ENCODE results near the gene ZMYM4.

ZMYM4 gene

DNA sequence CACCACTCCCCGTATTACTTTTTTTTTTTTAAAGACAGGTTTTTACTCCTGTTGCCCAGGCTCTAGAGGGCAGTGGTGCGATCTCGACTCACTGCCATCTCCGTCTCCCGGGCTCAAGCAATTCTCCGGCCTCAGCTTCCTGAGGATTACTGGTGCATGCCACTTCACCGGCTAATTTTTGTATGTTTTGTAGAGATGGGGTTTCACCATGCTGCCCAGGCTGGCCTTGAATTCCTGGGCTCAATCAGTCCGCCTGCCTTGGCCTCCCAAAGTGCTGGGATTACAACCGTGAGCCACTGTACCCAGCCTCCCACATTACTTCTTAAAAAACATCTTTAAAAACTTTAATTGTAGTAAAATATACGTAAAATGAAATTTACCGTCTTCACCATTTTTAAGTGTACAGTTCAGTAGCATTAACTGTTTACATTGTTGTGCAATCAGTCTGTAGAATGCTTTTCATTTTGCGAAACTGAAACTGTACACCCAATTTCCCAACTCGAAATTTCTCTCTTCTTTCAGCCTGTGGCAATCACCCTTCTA, 77.0 kb downstream of the ZMYM4 start:
- TF ChIP-seq, protein P1, sequence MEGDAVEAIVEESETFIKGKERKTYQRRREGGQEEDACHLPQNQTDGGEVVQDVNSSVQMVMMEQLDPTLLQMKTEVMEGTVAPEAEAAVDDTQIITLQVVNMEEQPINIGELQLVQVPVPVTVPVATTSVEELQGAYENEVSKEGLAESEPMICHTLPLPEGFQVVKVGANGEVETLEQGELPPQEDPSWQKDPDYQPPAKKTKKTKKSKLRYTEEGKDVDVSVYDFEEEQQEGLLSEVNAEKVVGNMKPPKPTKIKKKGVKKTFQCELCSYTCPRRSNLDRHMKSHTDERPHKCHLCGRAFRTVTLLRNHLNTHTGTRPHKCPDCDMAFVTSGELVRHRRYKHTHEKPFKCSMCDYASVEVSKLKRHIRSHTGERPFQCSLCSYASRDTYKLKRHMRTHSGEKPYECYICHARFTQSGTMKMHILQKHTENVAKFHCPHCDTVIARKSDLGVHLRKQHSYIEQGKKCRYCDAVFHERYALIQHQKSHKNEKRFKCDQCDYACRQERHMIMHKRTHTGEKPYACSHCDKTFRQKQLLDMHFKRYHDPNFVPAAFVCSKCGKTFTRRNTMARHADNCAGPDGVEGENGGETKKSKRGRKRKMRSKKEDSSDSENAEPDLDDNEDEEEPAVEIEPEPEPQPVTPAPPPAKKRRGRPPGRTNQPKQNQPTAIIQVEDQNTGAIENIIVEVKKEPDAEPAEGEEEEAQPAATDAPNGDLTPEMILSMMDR (IDR thresholded peaks at IDR 0.05; ENCODE audit: low read depth, low read length) = no peak
- DNase-seq (ENCODE audit: low read depth in 2 of 2) = peak; percentile 12 to 29
- no peak overlapping the region for H3K4me3 ChIP-seq (replicated peaks in 1 of 2; ENCODE audit: low read depth in 2 of 2, low read length in 2 of 2)

- H3K4me3 ChIP-seq (replicated peaks in 1 of 2; ENCODE audit: low read depth in 2 of 2, low read length in 2 of 2) = no peak overlapping the region
- TF ChIP-seq, protein P1 (IDR thresholded peaks at IDR 0.05; ENCODE audit: low read depth, low read length) = no peak
- DNase-seq (ENCODE audit: low read depth in 2 of 2) = no peak
Observed at GRCh38 chr1:35350872-35351271, 82.4 kb downstream of the ZMYM4 start.

DNA sequence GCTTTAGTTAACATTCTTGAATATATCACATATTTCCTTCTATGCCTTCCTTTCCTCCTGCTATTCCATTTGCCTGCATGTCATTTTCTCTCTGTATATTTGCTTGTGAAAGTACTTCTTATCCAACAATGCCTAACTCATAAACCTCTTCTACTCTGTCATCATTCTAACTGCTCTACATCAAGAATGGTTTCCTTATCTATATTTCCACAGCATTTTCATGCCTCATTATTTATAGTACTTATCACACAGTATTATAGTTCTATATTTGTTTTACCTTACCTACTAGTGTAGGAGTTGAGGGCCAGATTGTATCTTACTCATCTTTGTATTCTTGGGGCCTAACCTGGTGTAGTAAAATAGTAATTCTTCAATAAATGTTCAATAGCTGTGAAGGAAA, 91.5 kb downstream of the ZMYM4 start:
- no peak for DNase-seq (ENCODE audit: low read depth in 2 of 2)
- TF ChIP-seq, protein P1 (IDR thresholded peaks at IDR 0.05; ENCODE audit: low read depth, low read length) = no peak
- no peak overlapping the region for H3K4me3 ChIP-seq (replicated peaks in 1 of 2; ENCODE audit: low read depth in 2 of 2, low read length in 2 of 2)

DNA sequence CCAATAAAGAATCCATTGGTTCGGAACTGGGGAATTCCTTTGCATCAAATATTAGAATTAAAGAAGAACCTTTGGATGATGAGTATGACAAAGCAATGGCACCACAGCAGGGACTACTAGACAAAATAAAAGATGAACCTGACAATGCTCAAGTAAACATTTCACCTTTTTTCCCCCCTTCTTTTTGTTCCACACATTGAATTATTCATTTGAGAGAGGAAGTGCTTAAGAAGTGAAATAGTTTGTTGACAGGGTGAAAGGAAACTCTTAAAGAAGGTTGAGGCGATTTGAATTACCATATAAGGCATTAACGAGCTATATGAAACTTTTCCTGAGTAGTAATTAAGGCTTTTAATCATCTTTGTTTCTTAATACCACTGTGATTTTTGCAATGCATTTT, 93.1 kb downstream of the ZMYM4 start:
- TF ChIP-seq, protein P1 (IDR thresholded peaks at IDR 0.05; ENCODE audit: low read depth, low read length) = no peak
- H3K4me3 ChIP-seq (replicated peaks in 1 of 2; ENCODE audit: low read depth in 2 of 2, low read length in 2 of 2) = no peak overlapping the region
- DNase-seq (ENCODE audit: low read depth in 2 of 2) = no peak

- DNase-seq (ENCODE audit: low read depth in 2 of 2) = no peak
Observed at GRCh38 chr1:35364741-35365140, 96.2 kb downstream of the ZMYM4 start.

DNA sequence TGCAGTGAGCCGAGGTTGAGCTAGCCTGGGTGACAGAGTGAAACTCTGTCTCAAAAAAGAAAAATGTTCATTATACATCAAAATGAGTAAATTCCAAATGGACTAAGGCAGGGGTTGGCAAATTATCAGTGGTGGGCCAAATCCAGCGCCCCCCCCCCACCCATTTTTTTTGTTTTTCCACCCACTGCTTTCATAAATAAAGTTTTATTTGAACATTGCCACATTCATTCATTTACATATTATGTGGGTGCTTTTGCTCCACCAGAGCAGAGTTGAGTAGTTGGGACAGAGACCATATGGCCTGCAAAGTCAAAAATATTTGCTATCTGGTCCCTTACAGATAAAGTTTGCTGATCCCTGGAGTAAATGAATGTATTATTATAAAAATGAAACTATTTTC, 99.4 kb downstream of the ZMYM4 start:
- H3K4me3 ChIP-seq (replicated peaks in 1 of 2; ENCODE audit: low read depth in 2 of 2, low read length in 2 of 2) = no peak overlapping the region
- no peak for DNase-seq (ENCODE audit: low read depth in 2 of 2)
- TF ChIP-seq, protein P1 (IDR thresholded peaks at IDR 0.05; ENCODE audit: low read depth, low read length) = no peak

More at GRCh38 chr1:35364741-35365140, 96.2 kb downstream of the ZMYM4 start:
- H3K4me3 ChIP-seq (replicated peaks in 1 of 2; ENCODE audit: low read depth in 2 of 2, low read length in 2 of 2) = no peak overlapping the region
- TF ChIP-seq, protein P1 (IDR thresholded peaks at IDR 0.05; ENCODE audit: low read depth, low read length) = no peak

Measured in cardiac fibroblast (primary cell).